D721Med (cell line): ENCODE results near the gene UBL7.

Experiments
- DNase-seq: peaks from one replicate; pipeline ENCODE4 v3.0.0; 2011; ENCODE audit warnings: low spot score; ENCODE audit not compliant: insufficient read length
- FAIRE-seq: peaks from 2 replicates; lab custom pipeline; 2011; peaks lifted over from hg19 to GRCh38; lab: Jason Lieb, UNC
- TF ChIP-seq, protein P1 (sequence below): IDR thresholded peaks from 2 replicates; pipeline ENCODE4 v1.5.1; 2012; ENCODE audit warnings: mild to moderate bottlenecking, control low read depth; ENCODE audit not compliant: insufficient read depth; ENCODE audit errors: missing control alignments

Gene UBL7

GRCh38 chr15:74402873-74403587 lies 57.9 kb downstream of the UBL7 start:
- TF ChIP-seq, protein P1, sequence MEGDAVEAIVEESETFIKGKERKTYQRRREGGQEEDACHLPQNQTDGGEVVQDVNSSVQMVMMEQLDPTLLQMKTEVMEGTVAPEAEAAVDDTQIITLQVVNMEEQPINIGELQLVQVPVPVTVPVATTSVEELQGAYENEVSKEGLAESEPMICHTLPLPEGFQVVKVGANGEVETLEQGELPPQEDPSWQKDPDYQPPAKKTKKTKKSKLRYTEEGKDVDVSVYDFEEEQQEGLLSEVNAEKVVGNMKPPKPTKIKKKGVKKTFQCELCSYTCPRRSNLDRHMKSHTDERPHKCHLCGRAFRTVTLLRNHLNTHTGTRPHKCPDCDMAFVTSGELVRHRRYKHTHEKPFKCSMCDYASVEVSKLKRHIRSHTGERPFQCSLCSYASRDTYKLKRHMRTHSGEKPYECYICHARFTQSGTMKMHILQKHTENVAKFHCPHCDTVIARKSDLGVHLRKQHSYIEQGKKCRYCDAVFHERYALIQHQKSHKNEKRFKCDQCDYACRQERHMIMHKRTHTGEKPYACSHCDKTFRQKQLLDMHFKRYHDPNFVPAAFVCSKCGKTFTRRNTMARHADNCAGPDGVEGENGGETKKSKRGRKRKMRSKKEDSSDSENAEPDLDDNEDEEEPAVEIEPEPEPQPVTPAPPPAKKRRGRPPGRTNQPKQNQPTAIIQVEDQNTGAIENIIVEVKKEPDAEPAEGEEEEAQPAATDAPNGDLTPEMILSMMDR: no peak
- FAIRE-seq (no peak), DNase-seq (no peak)

DNA sequence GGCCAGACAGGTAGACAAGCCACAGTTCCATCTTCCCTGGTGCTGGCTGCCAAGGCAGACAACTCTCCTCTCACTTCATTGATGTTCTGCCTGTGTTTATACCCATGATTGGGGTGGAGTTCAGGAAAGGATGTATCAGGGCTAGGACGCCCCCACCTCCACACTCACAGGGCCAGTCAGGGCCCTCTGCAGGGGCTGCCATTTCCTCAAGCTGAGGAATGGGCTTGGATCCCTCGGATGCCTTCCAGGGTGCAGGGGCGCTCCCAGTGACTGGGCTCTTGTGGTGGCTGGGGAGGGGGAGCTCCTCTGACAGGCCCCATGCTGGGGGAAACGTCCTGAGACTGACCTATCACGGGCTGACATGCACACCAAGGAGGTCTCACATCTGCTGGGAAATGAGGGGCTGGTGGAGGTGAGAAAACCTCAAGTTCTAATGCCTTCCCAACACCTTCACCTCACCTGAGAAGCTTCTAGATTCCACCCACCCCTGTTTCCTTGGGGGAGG lies 58.6 kb downstream of the UBL7 start:
- TF ChIP-seq, protein P1: no peak
- FAIRE-seq (no peak), DNase-seq (no peak)

DNA sequence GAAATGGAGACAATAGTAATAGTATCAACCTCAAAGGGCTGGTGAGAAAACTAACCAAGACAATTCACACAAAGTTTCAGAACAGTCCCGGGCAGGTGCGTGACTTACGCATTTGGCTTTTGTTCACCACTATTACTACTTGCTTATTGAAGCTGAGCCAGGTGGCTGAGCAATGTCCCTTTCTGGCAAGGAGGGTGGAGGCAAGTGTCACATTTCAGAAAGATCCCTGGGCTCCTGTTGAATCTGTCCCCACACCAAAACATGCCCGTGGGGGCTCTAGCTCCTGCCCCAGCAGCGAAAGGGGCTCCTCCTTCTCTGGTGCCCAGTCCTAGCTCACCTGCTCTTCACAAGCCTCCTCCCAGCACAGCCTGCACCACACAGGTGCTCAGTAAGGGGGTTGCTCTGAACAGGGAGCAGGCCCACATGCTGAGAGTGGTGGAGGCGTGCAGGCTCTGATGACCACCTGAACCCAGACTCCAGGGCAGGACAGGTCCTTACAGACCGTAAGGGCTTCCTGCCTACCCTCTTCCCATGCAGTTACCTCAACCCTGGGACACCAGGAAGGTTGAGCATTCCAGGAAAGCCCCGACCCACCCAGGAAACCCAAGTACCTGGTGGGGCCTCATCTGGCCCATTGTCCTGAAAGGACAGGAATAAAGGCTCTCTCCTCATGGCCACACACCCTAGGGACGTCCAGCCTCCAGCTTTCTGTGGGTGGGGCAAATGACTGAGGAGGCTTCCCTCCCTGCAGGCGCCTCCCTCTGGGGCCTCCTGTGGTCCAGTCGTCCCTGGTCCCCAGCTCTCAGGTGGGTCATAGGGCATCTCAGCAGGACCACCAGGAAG lies 59.8 kb downstream of the UBL7 start:
- DNase-seq (no peak), FAIRE-seq (no peak)
- TF ChIP-seq, protein P1: no peak

DNA sequence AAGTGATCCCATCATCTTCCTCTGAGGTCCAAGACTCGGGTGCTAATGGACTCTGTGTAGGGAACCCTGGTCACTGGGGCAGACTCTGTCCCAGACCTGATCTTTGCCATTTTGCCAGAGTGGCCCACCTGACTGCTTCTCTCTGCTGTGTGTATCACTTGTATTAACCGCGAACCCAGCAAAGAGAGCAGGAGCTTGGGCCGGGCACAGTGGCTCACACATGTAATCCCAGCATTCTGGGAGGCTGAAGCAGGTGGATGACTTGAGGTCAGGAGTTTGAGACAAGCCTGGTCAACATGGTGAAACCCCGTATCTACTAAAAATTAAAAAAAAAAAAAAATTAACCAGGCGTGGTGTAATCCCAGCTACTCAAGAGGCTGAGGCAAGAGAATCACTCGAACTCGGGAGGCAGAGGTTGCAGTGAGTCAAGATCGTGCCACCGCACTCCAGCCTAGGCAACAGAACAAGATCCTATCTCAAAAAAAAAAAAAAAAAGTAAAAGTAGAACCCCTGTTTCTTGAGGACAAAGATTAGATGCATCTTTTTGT lies 60.6 kb downstream of the UBL7 start:
- TF ChIP-seq, protein P1: no peak
- DNase-seq: no peak

DNA sequence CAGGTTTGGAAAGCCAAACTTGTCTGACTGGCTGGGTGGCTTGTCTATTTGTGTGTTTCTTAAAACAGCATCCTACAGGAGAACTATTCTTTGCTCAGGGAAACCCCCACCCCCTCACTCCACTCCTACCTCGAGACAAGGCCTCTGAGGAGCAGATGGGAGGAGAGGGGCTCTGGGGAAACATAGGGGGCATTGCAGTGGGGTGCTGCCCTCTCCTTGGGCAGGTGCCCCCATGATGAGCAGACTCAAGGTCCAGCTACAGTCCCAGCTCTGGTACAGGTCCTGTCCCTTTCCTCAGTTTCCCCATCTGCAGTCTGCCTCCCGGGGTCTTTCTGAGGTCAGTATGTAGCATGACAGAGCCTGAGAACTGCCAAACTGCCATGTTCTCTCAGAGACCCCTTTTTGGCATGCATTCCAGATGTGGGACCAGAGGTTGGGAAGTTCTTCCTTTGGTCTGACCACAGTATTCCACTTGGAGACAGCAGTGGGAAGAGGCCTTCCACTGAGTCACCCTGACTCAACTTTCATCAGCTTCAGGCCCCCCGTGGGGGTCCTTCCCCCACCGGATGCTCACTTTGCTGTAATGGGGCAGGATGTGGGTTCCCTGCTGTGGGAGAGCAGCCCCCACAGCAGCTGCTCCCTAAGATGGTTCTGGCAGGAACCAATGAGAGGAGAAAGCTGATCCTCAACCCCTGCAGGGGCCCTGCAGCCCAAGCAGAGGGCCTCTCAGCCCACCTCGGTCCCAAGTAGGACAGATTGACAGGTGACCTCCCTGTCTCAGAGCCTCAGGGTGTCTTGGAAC lies 61.2 kb downstream of the UBL7 start:
- TF ChIP-seq, protein P1: no peak
- no peak for FAIRE-seq
- no peak for DNase-seq

More for the DNA sequence above, 60.6 kb downstream of the UBL7 start:
- no peak for FAIRE-seq

- TF ChIP-seq, protein P1: no peak
- DNase-seq (no peak), FAIRE-seq (no peak)
Observed at GRCh38 chr15:74399100-74399499, 61.9 kb downstream of the UBL7 start.
